Trophoblast cell (in vitro differentiated cells and primary cell): ENCODE data around the gene LENEP.
A peak's percentile ranks its signal among the peaks of the same experiment; 100 is the strongest.

Experiments
- DNase-seq, 2 donors: peaks; one replicate each; pipeline ENCODE4 v3.0.0-alpha.2; 2016
- H2AFZ ChIP-seq: 2 replicates; pipeline ENCODE4 v1.6.1; 2013; ENCODE audit warnings: low read length, moderate library complexity, mild to moderate bottlenecking; ENCODE audit not compliant: insufficient read depth, poor library complexity
- H2AK5ac ChIP-seq: 2 replicates; pipeline ENCODE4 v1.6.1; 2013; ENCODE audit warnings: mild to moderate bottlenecking, low read length
- H2BK120ac ChIP-seq: 2 replicates; pipeline ENCODE4 v1.6.1; 2013; ENCODE audit warnings: low read length, mild to moderate bottlenecking, moderate library complexity; ENCODE audit not compliant: insufficient read depth, poor library complexity
- H2BK12ac ChIP-seq: 2 replicates; pipeline ENCODE4 v1.6.1; 2013; ENCODE audit warnings: mild to moderate bottlenecking, low read length, moderate library complexity
- H2BK5ac ChIP-seq: 2 replicates; pipeline ENCODE4 v1.6.1; 2013; ENCODE audit warnings: low read length, low read depth, moderate library complexity, mild to moderate bottlenecking; ENCODE audit not compliant: poor library complexity
- H3K14ac ChIP-seq: 2 replicates; pipeline ENCODE4 v1.6.1; 2013; ENCODE audit warnings: mild to moderate bottlenecking, low read length
- H3K18ac ChIP-seq: 2 replicates; pipeline ENCODE4 v1.6.1; 2013; ENCODE audit warnings: mild to moderate bottlenecking, low read length
- H3K23ac ChIP-seq: 2 replicates; pipeline ENCODE4 v1.6.1; 2013; ENCODE audit warnings: low read length
- H3K27ac ChIP-seq: 2 replicates; pipeline ENCODE4 v1.5.1; 2013; ENCODE audit warnings: low read depth, mild to moderate bottlenecking, inconsistent platforms, low read length, moderate library complexity
- H3K27me3 ChIP-seq: 2 replicates; pipeline ENCODE4 v1.6.1; 2013; ENCODE audit warnings: inconsistent platforms, mild to moderate bottlenecking, low read length, moderate library complexity; ENCODE audit not compliant: insufficient read depth
- H3K36me3 ChIP-seq, 2 experiments: 1 replicate in 1 of 2; 2 replicates in 1 of 2; pipeline ENCODE4 v1.6.1; 2013; ENCODE audit warnings: low read length in 2 of 2, mild to moderate bottlenecking in 2 of 2, moderate library complexity in 1 of 2; ENCODE audit not compliant: insufficient read depth in 2 of 2, control insufficient read depth in 1 of 2
- H3K4ac ChIP-seq: 2 replicates; pipeline ENCODE4 v1.6.1; 2013; ENCODE audit warnings: low read depth, mild to moderate bottlenecking, low read length, moderate library complexity
- H3K4me1 ChIP-seq, 2 experiments: 1 replicate in 1 of 2; 2 replicates in 1 of 2; pipeline ENCODE4 v1.6.1; 2013; ENCODE audit warnings: low read length in 2 of 2, mild to moderate bottlenecking in 2 of 2, moderate library complexity in 1 of 2; ENCODE audit not compliant: insufficient read depth in 2 of 2, control insufficient read depth in 1 of 2
- H3K4me2 ChIP-seq: 2 replicates; pipeline ENCODE4 v1.6.1; 2013; ENCODE audit warnings: inconsistent platforms, mild to moderate bottlenecking, low read length, moderate library complexity
- H3K4me3 ChIP-seq: 2 replicates; pipeline ENCODE4 v1.5.1; 2013; ENCODE audit warnings: mild to moderate bottlenecking, low read depth, low read length, inconsistent platforms
- H3K79me1 ChIP-seq: one replicate; pipeline ENCODE4 v1.6.1; 2013; ENCODE audit warnings: low read length
- H3K79me2 ChIP-seq: 2 replicates; pipeline ENCODE4 v1.6.1; 2013; ENCODE audit warnings: low read length, mild to moderate bottlenecking; ENCODE audit not compliant: control insufficient read depth, insufficient read depth, poor library complexity
- H3K9ac ChIP-seq: 2 replicates; pipeline ENCODE4 v1.6.1; 2013; ENCODE audit warnings: mild to moderate bottlenecking, low read length
- H3K9me3 ChIP-seq: 2 replicates; pipeline ENCODE4 v1.6.1; 2013; ENCODE audit warnings: low read depth, mild to moderate bottlenecking, control low read depth, inconsistent platforms, low read length; ENCODE audit not compliant: insufficient read depth
- H4K12ac ChIP-seq: 2 replicates; pipeline ENCODE4 v1.6.1; 2013; ENCODE audit warnings: low read depth, mild to moderate bottlenecking, low read length, moderate library complexity
- H4K8ac ChIP-seq: 2 replicates; pipeline ENCODE4 v1.6.1; 2013; ENCODE audit warnings: low read depth, mild to moderate bottlenecking, low read length, moderate library complexity
- H4K91ac ChIP-seq: one replicate; pipeline ENCODE4 v1.6.1; 2013; ENCODE audit warnings: low read depth, mild to moderate bottlenecking, low read length, moderate library complexity
- whole genome bisulfite sequencing: extraction: QIAGEN DNeasy Blood & Tissue Kit; methylation state at CpG from one replicate; pipeline ENCODE4 v1.1.7; 2013; ENCODE audit warnings: missing lambda C conversion rate; ENCODE audit not compliant: insufficient read length, insufficient coverage; ENCODE audit errors: extremely low coverage; 5-methylcytosine and 5-hydroxymethylcytosine counted together

The LENEP gene

DNA sequence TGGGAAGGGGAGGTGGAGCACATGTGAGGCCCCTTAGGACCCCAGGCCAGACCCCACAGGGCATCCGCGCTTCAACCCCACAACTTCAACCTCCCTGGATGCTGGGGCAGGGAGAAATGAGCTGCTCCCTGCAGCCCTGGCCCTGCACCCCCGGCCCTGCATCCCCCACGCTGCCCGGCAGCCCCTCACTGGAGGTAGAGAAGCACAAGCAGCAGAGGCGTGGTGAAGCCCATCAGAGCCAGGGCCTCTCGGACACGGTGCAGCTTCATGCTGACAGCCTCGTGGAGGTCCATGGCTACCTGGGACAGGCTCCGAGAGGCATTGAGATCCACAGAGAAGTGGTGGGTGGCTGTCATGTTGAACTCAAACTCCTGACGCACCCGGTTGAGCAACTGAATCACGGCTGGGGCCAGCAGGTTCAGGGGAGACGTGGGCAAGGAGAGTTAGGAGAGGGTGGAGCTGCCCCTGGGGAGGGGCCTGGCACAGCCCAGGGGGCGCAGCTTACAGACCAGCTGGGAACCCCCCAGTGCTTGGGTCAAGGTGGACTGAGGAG lies 36.9 kb downstream of the LENEP start:
- H3K4me1 ChIP-seq: peaks cover 7 to 8% of the 10 kb centered on the region in 2 experiments
- no peak overlapping the region for H2AFZ ChIP-seq
- WGBS: no CpG with 5 or more reads among the region's 15 CpGs
- H3K79me2 ChIP-seq: no peaks in the 10 kb centered on the region
- no peak overlapping the region for H3K9ac ChIP-seq
- H3K9me3 ChIP-seq: no peaks in the 10 kb centered on the region
- no peak overlapping the region for H3K4me2 ChIP-seq
- no peak overlapping the region for H2BK12ac ChIP-seq
- H2BK120ac ChIP-seq: no peak overlapping the region
- no peak for DNase-seq
- no peak overlapping the region for H3K18ac ChIP-seq
- no peak overlapping the region for H4K91ac ChIP-seq
- H3K27me3 ChIP-seq: no peaks in the 10 kb centered on the region
- H4K12ac ChIP-seq: no peak overlapping the region
- H3K14ac ChIP-seq: no peak overlapping the region
- peak overlapping the region; percentile 6 for H3K4me3 ChIP-seq
- peaks cover 4% of the 10 kb centered on the region for H3K79me1 ChIP-seq
- H2AK5ac ChIP-seq: no peak overlapping the region
- H3K23ac ChIP-seq: no peak overlapping the region
- H3K27ac ChIP-seq: no peak overlapping the region
- H2BK5ac ChIP-seq: no peak overlapping the region
- no peaks in the 10 kb centered on the region for H3K36me3 ChIP-seq
- no peak overlapping the region for H3K4ac ChIP-seq
- no peak overlapping the region for H4K8ac ChIP-seq

DNA sequence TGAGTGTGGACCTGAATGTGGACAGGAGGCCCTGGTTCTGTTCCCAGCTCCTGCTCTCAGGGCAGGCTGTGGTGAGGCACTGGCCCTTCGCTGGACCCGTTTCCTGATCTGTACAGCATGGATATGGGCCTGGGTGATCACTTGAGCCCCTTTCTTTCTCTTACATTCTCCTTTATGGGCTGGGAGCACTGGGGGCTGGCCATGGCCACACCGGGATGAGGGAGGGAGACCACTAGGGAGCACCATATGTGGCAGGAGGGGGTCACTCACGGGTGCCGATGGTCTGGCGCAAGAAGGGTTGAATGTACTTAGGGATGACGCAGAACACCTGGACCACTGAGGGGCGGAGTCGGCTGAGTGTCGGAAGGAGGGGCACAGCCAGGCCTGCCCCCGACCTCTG lies 37.5 kb downstream of the LENEP start:
- Histone ChIP-seq H4K12ac (no peak overlapping the region), H3K9me3 (no peaks in the 10 kb centered on the region), H4K8ac (no peak overlapping the region), H2BK12ac (no peak overlapping the region), H3K4me3 (no peak overlapping the region), H2BK120ac (no peak overlapping the region), H3K14ac (no peak overlapping the region), H3K36me3 (no peaks in the 10 kb centered on the region), H4K91ac (no peak overlapping the region), H3K27me3 (no peaks in the 10 kb centered on the region), H2AK5ac (no peak overlapping the region), H3K79me2 (no peaks in the 10 kb centered on the region), H3K4ac (no peak overlapping the region), H3K4me2 (no peak overlapping the region), H3K18ac (no peak overlapping the region), H2AFZ (no peak overlapping the region), H3K9ac (no peak overlapping the region), H3K23ac (no peak overlapping the region), H3K79me1 (peaks cover 4% of the 10 kb centered on the region), H3K4me1 (peaks cover 7 to 8% of the 10 kb centered on the region in 2 experiments), H2BK5ac (no peak overlapping the region), H3K27ac (no peak overlapping the region)
- no peak for DNase-seq
- no CpG with 5 or more reads among the region's 11 CpGs for WGBS

DNA sequence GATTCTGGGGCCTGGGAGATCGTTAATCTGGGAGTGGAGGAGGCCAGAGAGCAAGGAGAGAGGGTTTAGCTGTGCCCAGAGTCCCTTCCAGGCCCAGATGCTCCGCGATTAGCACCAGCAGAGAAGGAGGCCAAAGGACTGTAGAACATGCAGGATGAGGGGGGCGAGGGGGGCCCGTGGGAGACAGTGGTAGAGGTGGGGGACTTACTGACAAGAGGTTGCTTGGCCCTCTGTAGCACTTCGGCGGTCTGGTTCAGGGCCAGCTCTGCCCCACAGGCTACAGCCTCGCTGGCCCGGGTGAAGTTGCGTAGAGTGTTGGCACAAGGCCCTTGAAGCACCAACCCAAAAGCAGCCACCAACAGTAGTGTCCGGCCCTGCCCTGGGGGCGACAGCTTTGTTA lies 39.5 kb downstream of the LENEP start:
- Histone ChIP-seq H3K27ac (no peak overlapping the region), H3K36me3 (no peaks in the 10 kb centered on the region), H2BK120ac (no peak overlapping the region), H3K23ac (no peak overlapping the region), H3K9me3 (no peaks in the 10 kb centered on the region), H4K91ac (no peak overlapping the region), H3K18ac (no peak overlapping the region), H3K14ac (no peak overlapping the region), H2BK5ac (no peak overlapping the region), H4K12ac (no peak overlapping the region), H3K4me1 (peaks cover 0 to 3% of the 10 kb centered on the region in 2 experiments), H3K79me2 (no peaks in the 10 kb centered on the region), H2AFZ (no peak overlapping the region), H3K27me3 (no peaks in the 10 kb centered on the region), H3K4ac (no peak overlapping the region), H3K4me2 (no peak overlapping the region), H3K4me3 (no peak overlapping the region), H3K79me1 (no peaks in the 10 kb centered on the region), H2AK5ac (no peak overlapping the region), H3K9ac (no peak overlapping the region), H2BK12ac (no peak overlapping the region), H4K8ac (no peak overlapping the region)
- WGBS: no CpG with 5 or more reads among the region's 12 CpGs
- DNase-seq: no peak

DNA sequence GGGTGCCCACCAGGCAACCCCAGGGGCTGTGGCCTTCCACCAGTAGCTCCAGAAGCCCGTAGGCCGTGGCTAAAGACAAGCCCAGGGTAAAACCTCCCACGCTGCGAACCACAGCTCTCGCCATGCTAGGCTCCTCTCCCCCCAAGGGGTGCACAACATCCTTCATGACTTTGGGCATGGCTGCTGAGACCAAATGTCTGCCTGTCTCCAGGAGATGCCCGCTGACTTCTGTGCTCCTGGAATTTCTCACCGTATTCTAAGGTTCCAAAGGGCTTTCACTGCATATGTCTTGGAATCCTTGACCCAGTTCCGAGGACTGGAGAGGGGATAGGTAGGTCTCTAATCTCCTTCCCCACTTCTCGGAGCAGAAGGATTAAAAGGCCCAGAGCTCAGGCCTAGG lies 40.1 kb downstream of the LENEP start, which contains the start of the genes DCST1 and DCST2:
Gene DCST1, plus strand, starts transcription at position 301 of the 400 bp plus-strand sequence. CDS start 213 bp downstream, outside the sequence.
Gene DCST2, minus strand, starts transcription at position 258 of the 400 bp plus-strand sequence. Its CDS starts 80 bp downstream, at position 178.
- Histone ChIP-seq H3K4me3 (no peak within 1 kb of the TSS), H3K79me2 (no peaks in the 10 kb centered on the region), H3K9me3 (no peaks in the 10 kb centered on the region), H2BK120ac (no peak within 1 kb of the TSS), H4K12ac (no peak within 1 kb of the TSS), H3K14ac (no peak within 1 kb of the TSS), H4K8ac (no peak within 1 kb of the TSS), H3K23ac (no peak within 1 kb of the TSS), H3K36me3 (no peaks in the 10 kb centered on the region), H3K9ac (no peak within 1 kb of the TSS), H3K79me1 (no peaks in the 10 kb centered on the region), H2AFZ (no peak within 1 kb of the TSS), H2AK5ac (no peak within 1 kb of the TSS), H3K4ac (no peak within 1 kb of the TSS), H3K27me3 (no peaks in the 10 kb centered on the region), H3K18ac (no peak within 1 kb of the TSS), H4K91ac (no peak within 1 kb of the TSS), H2BK5ac (no peak within 1 kb of the TSS), H3K27ac (no peak within 1 kb of the TSS), H3K4me2 (no peak within 1 kb of the TSS), H3K4me1 (peaks cover 6 to 9% of the 10 kb centered on the region in 2 experiments), H2BK12ac (no peak within 1 kb of the TSS)
- DNase-seq: no peak
- no CpG with 5 or more reads among the region's 9 CpGs for WGBS
